T-helper 22 cell (primary cell): ENCODE results near the gene FOXN3.
A peak's percentile ranks its signal among the peaks of the same experiment; 100 is the strongest.

ENCODE experiments used
- DNase-seq: peaks from one replicate; pipeline ENCODE4 v3.0.0-alpha.2; 2020; ENCODE audit warnings: low read depth

FOXN3 gene

GRCh38 chr14:89382901-89383845 is 33.9 kb downstream of the FOXN3 start:
- no peak for DNase-seq

GRCh38 chr14:89382487-89382886 is 34.5 kb downstream of the FOXN3 start:
- DNase-seq, result no peak

GRCh38 chr14:89379891-89380820 is 36.9 kb downstream of the FOXN3 start:
- no peak for DNase-seq

GRCh38 chr14:89379006-89379405 is 38.0 kb downstream of the FOXN3 start:
- no peak for DNase-seq

GRCh38 chr14:89378119-89378518 is 38.9 kb downstream of the FOXN3 start:
- DNase-seq, result peak; percentile 11

- no peak for DNase-seq
Measured at GRCh38 chr14:89377544-89377943, 39.5 kb downstream of the FOXN3 start.

GRCh38 chr14:89374908-89375307 is 42.1 kb downstream of the FOXN3 start:
- no peak for DNase-seq

- no peak for DNase-seq
Measured at GRCh38 chr14:89373185-89373584, 43.8 kb downstream of the FOXN3 start.

GRCh38 chr14:89372512-89372883 is 44.5 kb downstream of the FOXN3 start:
- DNase-seq, result no peak

GRCh38 chr14:89371585-89372511 is 45.2 kb downstream of the FOXN3 start:
- no peak for DNase-seq

GRCh38 chr14:89370781-89371180 is 46.3 kb downstream of the FOXN3 start:
- no peak for DNase-seq

- no peak for DNase-seq
Measured at GRCh38 chr14:89370381-89370780, 46.7 kb downstream of the FOXN3 start.

- no peak for DNase-seq
Measured at GRCh38 chr14:89369656-89370055, 47.4 kb downstream of the FOXN3 start.

- no peak for DNase-seq
Measured at GRCh38 chr14:89368490-89369477, 48.2 kb downstream of the FOXN3 start.

- no peak for DNase-seq
Measured at GRCh38 chr14:89367779-89368120, 49.3 kb downstream of the FOXN3 start.

- no peak for DNase-seq
Measured at GRCh38 chr14:89366864-89367778, 49.9 kb downstream of the FOXN3 start.

GRCh38 chr14:89365061-89365801 is 51.8 kb downstream of the FOXN3 start:
- DNase-seq, result peak; percentile 45

GRCh38 chr14:89364316-89364715 is 52.7 kb downstream of the FOXN3 start:
- DNase-seq, result no peak

GRCh38 chr14:89360277-89360676 is 56.8 kb downstream of the FOXN3 start:
- DNase-seq, result no peak
